HepG2 (cell line): ENCODE results near the gene SMIM43. TPM values are rescaled to one million over a fixed set of nuclear protein-coding genes. Genes with fewer than 3 reads are reported as not detected.

Experiments used
- ATAC-seq: fragments of 200-7000 bp; cut with Tn5 transposase; 3 replicates; pipeline ENCODE4 v1.9.1; 2020; ENCODE audit warnings: mild to moderate bottlenecking, moderate library complexity
- BruUV-seq: library from RNA; stranded (reverse); fragments of 400-500 nt; replicated peaks from 2 replicates; lab custom pipeline; 2021; lab: Mats Ljungman, UMichigan
- CTCF ChIA-PET: fragments of 300-600 bp; formaldehyde crosslinking; extraction: SDS; loops from one replicate; lab custom pipeline; 2021; ENCODE audit warnings: low total read pairs, inconsistent platforms, low intra/inter-chr PET ratio; lab: Yijun Ruan, JAX
- POLR2A ChIA-PET: fragments of 350-600 bp; sonication (Branson Sonifier 250); formaldehyde crosslinking; loops from one replicate; lab custom pipeline; 2020; ENCODE audit warnings: antibody characterized with exemption, inconsistent platforms; lab: Yijun Ruan, JAX
- DNase-seq: peaks from one replicate; pipeline ENCODE4 v3.0.0-alpha.2; 2015; ENCODE audit warnings: low spot score
- FAIRE-seq: peaks from 3 replicates; lab custom pipeline; 2011; peaks lifted over from hg19 to GRCh38; lab: Jason Lieb, UNC
- H2AFZ ChIP-seq: one replicate; pipeline ENCODE4 v1.6.1; 2011; ENCODE audit warnings: low read length, inconsistent platforms
- H3K27ac ChIP-seq: fragments of 300-600 bp; 3 replicates; pipeline ENCODE4 v1.8.0; 2011; ENCODE audit warnings: mixed run types, mild to moderate bottlenecking, mixed read lengths, low read length, inconsistent platforms; ENCODE audit not compliant: insufficient read depth; ENCODE audit errors: extremely low read length
- H3K27me3 ChIP-seq, 2 experiments: fragments of 200-600 bp in 1 of 2; 2 replicates in 1 of 2; 3 replicates in 1 of 2; pipeline versions ENCODE4 v1.6.0 to v1.8.0; 2011; ENCODE audit warnings: low read length in 2 of 2, mild to moderate bottlenecking in 2 of 2, moderate library complexity in 2 of 2, inconsistent platforms in 1 of 2; ENCODE audit not compliant: insufficient read depth in 2 of 2, control insufficient read depth in 1 of 2
- H3K36me3 ChIP-seq, 2 experiments: fragments of 200-600 bp in 1 of 2; replicated peaks in 1 of 2; 2 replicates in 1 of 2; 3 replicates in 1 of 2; pipeline versions ENCODE4 v1.5.1 to v1.8.0; 2011; ENCODE audit warnings: low read length in 2 of 2, inconsistent platforms in 1 of 2; ENCODE audit not compliant: insufficient read depth in 2 of 2, control insufficient read depth in 1 of 2
- H3K4me1 ChIP-seq: 2 replicates; pipeline ENCODE4 v1.5.1; 2012; ENCODE audit warnings: low read length, inconsistent platforms; ENCODE audit not compliant: insufficient read depth
- H3K4me2 ChIP-seq: 2 replicates; pipeline ENCODE4 v1.6.0; 2011; ENCODE audit warnings: low read depth, low read length, inconsistent platforms
- H3K4me3 ChIP-seq, 3 experiments: fragments of 200-600 bp in 1 of 3; sonication (generic), shearing (Covaris generic) in 1 of 3; replicated peaks in 1 of 3; 2 replicates each; pipeline ENCODE4 v1.5.1; 2011 to 2016; ENCODE audit warnings: low read length in 3 of 3, inconsistent platforms in 2 of 3, low read depth in 2 of 3, mild to moderate bottlenecking in 2 of 3, control low read depth in 1 of 3, mixed read lengths in 1 of 3; ENCODE audit not compliant: insufficient read depth in 1 of 3
- H3K79me2 ChIP-seq: one replicate; pipeline ENCODE4 v1.6.1; 2011; ENCODE audit warnings: low read length, inconsistent platforms; ENCODE audit not compliant: insufficient read depth
- H3K9ac ChIP-seq: 2 replicates; pipeline ENCODE4 v1.6.0; 2011; ENCODE audit warnings: mild to moderate bottlenecking, low read depth, low read length, inconsistent platforms; ENCODE audit not compliant: insufficient read depth
- H3K9me3 ChIP-seq: 2 replicates; pipeline ENCODE4 v1.5.1; 2012; ENCODE audit warnings: mild to moderate bottlenecking, low read length
- H4K20me1 ChIP-seq: 2 replicates; pipeline ENCODE4 v1.6.0; 2011; ENCODE audit warnings: inconsistent platforms, mild to moderate bottlenecking, low read length, moderate library complexity; ENCODE audit not compliant: insufficient read depth
- ARID3A ChIP-seq: IDR thresholded peaks from 2 replicates; pipeline ENCODE4 v1.6.1; 2012; ENCODE audit warnings: low read depth, low read length, improper control_type of control experiment
- BRF2 ChIP-seq: sonication (generic); formaldehyde crosslinking; IDR thresholded peaks from 2 replicates; pipeline ENCODE4 v1.8.1; 2022; ENCODE audit warnings: mild to moderate bottlenecking, missing genetic modification reagents
- CTCF ChIP-seq: sonication (generic); formaldehyde crosslinking; IDR thresholded peaks from 2 replicates; pipeline ENCODE4 v1.5.0; 2020; ENCODE audit warnings: mild to moderate bottlenecking, missing genetic modification reagents, moderate library complexity
- FOXO1 ChIP-seq: sonication (generic); formaldehyde crosslinking; IDR thresholded peaks from 2 replicates; pipeline ENCODE4 v1.4.0; 2020; ENCODE audit warnings: missing genetic modification reagents
- GZF1 ChIP-seq: sonication (generic); formaldehyde crosslinking; IDR thresholded peaks from 2 replicates; pipeline ENCODE4 v1.5.1; 2020; ENCODE audit warnings: mild to moderate bottlenecking, missing genetic modification reagents
- HINFP ChIP-seq: sonication (generic); formaldehyde crosslinking; IDR thresholded peaks from 2 replicates; pipeline ENCODE4 v1.4.0; 2020; ENCODE audit warnings: low read depth, mild to moderate bottlenecking, missing genetic modification reagents
- HOXA7 ChIP-seq: sonication (generic); formaldehyde crosslinking; IDR thresholded peaks from 2 replicates; pipeline ENCODE4 v1.8.1; 2022; ENCODE audit warnings: mild to moderate bottlenecking, missing genetic modification reagents, moderate library complexity
- JARID2 ChIP-seq: sonication (generic); formaldehyde crosslinking; IDR thresholded peaks from 2 replicates; pipeline ENCODE4 v1.8.1; 2023; ENCODE audit warnings: missing genetic modification reagents, inconsistent platforms; ENCODE audit not compliant: insufficient replicate concordance
- NFE2L1 ChIP-seq: sonication (generic); formaldehyde crosslinking; IDR thresholded peaks from 2 replicates; pipeline ENCODE4 v1.4.0; 2020; ENCODE audit warnings: missing genetic modification reagents, mild to moderate bottlenecking, borderline replicate concordance
- NFE2L2 ChIP-seq: fragments of 150-350 bp; IDR thresholded peaks from 2 replicates; pipeline ENCODE4 v1.6.1; 2014; ENCODE audit warnings: low read length
- SMC3 ChIP-seq: IDR thresholded peaks from 2 replicates; pipeline ENCODE4 v1.6.1; 2011; ENCODE audit warnings: low read length, improper control_type of control experiment
- SNAPC2 ChIP-seq: sonication (generic); formaldehyde crosslinking; IDR thresholded peaks from 2 replicates; pipeline ENCODE4 v1.8.1; 2022; ENCODE audit warnings: mild to moderate bottlenecking, missing genetic modification reagents
- YY1 ChIP-seq: IDR thresholded peaks from 2 replicates; pipeline ENCODE4 v1.6.1; 2011; ENCODE audit warnings: low read length, low read depth, moderate library complexity, mild to moderate bottlenecking; ENCODE audit not compliant: insufficient read depth, insufficient replicate concordance
- ZNF253 ChIP-seq: sonication (generic); formaldehyde crosslinking; IDR thresholded peaks from 2 replicates; pipeline ENCODE4 v1.8.0; 2022; ENCODE audit warnings: mild to moderate bottlenecking, missing genetic modification reagents, borderline replicate concordance
- ZNF878 ChIP-seq: sonication (generic); formaldehyde crosslinking; IDR thresholded peaks from 2 replicates; pipeline ENCODE4 v1.8.1; 2023; ENCODE audit warnings: mild to moderate bottlenecking, missing genetic modification reagents, moderate library complexity
- WGBS: methylation state at CpG from one replicate; pipeline ENCODE4 v1.1.6; 2017; ENCODE audit warnings: low lambda C conversion rate; 5-methylcytosine and 5-hydroxymethylcytosine counted together
- in situ Hi-C: cut with HindIII; loops from 2 replicates; pipeline ENCODE4 v1.10.0; 2017; ENCODE audit warnings: low pct_unique_long_range_greater_than_20kb; ENCODE audit not compliant: extremely low pct_ligation_motif_present
- intact Hi-C: fragments of 100-400 bp; cut with micrococcal nuclease; formaldehyde crosslinking; loops from one replicate; pipeline ENCODE4 v1.10.0; 2022; ENCODE audit not compliant: unreplicated experiment
- polyA plus RNA-seq, 8 experiments: library from polyadenylated mRNA; depleted of rRNA in 3 of 8; stranded (reverse) in 7 of 8; unstranded in 1 of 8; fragments of >200 nt; fragmentation: Illumina TruSeq in 4 of 8; extraction: Trizol in 4 of 8; gene quantifications; 2 replicates each; pipeline versions ENCODE4 v1.2.1 to v1.2.3, GENCODE V29; 2011 to 2016; ENCODE audit warnings: low read depth in 4 of 8, missing spikeins in 1 of 8, mixed read lengths in 1 of 8; ENCODE audit not compliant: insufficient read depth in 1 of 8
- total RNA-seq, 5 experiments: library from RNA; depleted of rRNA; stranded (reverse); fragments of >200 nt; fragmentation: Illumina TruSeq; extraction: Trizol; gene quantifications; 2 replicates each; pipeline ENCODE4 v1.2.3, GENCODE V29; 2016; ENCODE audit warnings: low read depth in 1 of 5

The SMIM43 gene
- total and polyA plus RNA-seq, 2 of the 13 experiments (the other 11 are each of a cell fraction or from before 2014, with no cell fraction given) = not detected

GRCh38 chr4:121737846-121738554 lies 27.0 kb downstream of the SMIM43 start (continued):
- TF ChIP-seq BRF2 (CRISPR knock-in tag) (no peak), ZNF253 (CRISPR knock-in tag) (no peak), HINFP (no peak)

- 19% methylated on average over 5 of the region's 5 CpGs for WGBS
- Histone ChIP-seq H3K4me2 (no peak overlapping the region), H3K9ac (no peak overlapping the region), H3K9me3 (no peaks in the 10 kb centered on the region), H3K27me3 (peaks cover 0 to 2% of the 10 kb centered on the region in 2 experiments; a peak in 1 of 5 replicates), H3K27ac (no peak overlapping the region), H3K4me1 (no peaks in the 10 kb centered on the region), H2AFZ (no peak overlapping the region), H3K4me3 (no peak overlapping the region), H3K79me2 (no peaks in the 10 kb centered on the region), H4K20me1 (no peaks in the 10 kb centered on the region), H3K36me3 (no peaks in the 10 kb centered on the region)
- ChIA-PET CTCF (interaction anchor here (1.0 to 1.5 kb wide), 4 partner anchors 249 to 366 kb away, joined by 3 to 12 read pairs (median 6); no protein-coding TSS in a partner anchor), POLR2A (no interaction called here)
- ATAC-seq = peak; percentile 89
- intact Hi-C loops (loop anchor here (1.0 to 10.0 kb wide), 4 partner anchors 253 to 542 kb away; no protein-coding TSS in a partner anchor), in situ Hi-C loops (loop anchor here (5.0 to 10.0 kb wide), 2 partner anchors 270 to 362 kb away; no protein-coding TSS in a partner anchor)
- DNase-seq = peak; percentile 61
- peak; percentile 49 for FAIRE-seq
- BruUV-seq = no TSS peak
- TF ChIP-seq NFE2L2 (no peak), ZNF878 (no peak), JARID2 (CRISPR knock-in tag) (no peak), NFE2L1 (no peak), GZF1 (CRISPR knock-in tag) (no peak), HOXA7 (CRISPR knock-in tag) (no peak), CTCF (CRISPR knock-in tag) (peak; percentile 78), SMC3 (peak; percentile 68; the same call in 1 of the 2 replicates), YY1 (no peak), ARID3A (0 out of 2 replicates have a peak, but pooled peaks have one; percentile 28), FOXO1 (CRISPR knock-in tag) (no peak), SNAPC2 (CRISPR knock-in tag) (no peak)
These were observed 28.1 kb downstream of the SMIM43 start for GRCh38 chr4:121736735-121737351.
